DMS 273 (cell line): Measurements from ENCODE around the gene ADAM33.
A peak's percentile ranks its signal among the peaks of the same experiment; 100 is the strongest.

ENCODE experiments used
- DNase-seq: peaks from one replicate; lab custom pipeline; 2025; ENCODE audit not compliant: unreplicated experiment; lab: John Stamatoyannopoulos, UW

The ADAM33 gene, protein sequence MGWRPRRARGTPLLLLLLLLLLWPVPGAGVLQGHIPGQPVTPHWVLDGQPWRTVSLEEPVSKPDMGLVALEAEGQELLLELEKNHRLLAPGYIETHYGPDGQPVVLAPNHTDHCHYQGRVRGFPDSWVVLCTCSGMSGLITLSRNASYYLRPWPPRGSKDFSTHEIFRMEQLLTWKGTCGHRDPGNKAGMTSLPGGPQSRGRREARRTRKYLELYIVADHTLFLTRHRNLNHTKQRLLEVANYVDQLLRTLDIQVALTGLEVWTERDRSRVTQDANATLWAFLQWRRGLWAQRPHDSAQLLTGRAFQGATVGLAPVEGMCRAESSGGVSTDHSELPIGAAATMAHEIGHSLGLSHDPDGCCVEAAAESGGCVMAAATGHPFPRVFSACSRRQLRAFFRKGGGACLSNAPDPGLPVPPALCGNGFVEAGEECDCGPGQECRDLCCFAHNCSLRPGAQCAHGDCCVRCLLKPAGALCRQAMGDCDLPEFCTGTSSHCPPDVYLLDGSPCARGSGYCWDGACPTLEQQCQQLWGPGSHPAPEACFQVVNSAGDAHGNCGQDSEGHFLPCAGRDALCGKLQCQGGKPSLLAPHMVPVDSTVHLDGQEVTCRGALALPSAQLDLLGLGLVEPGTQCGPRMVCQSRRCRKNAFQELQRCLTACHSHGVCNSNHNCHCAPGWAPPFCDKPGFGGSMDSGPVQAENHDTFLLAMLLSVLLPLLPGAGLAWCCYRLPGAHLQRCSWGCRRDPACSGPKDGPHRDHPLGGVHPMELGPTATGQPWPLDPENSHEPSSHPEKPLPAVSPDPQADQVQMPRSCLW

DNA sequence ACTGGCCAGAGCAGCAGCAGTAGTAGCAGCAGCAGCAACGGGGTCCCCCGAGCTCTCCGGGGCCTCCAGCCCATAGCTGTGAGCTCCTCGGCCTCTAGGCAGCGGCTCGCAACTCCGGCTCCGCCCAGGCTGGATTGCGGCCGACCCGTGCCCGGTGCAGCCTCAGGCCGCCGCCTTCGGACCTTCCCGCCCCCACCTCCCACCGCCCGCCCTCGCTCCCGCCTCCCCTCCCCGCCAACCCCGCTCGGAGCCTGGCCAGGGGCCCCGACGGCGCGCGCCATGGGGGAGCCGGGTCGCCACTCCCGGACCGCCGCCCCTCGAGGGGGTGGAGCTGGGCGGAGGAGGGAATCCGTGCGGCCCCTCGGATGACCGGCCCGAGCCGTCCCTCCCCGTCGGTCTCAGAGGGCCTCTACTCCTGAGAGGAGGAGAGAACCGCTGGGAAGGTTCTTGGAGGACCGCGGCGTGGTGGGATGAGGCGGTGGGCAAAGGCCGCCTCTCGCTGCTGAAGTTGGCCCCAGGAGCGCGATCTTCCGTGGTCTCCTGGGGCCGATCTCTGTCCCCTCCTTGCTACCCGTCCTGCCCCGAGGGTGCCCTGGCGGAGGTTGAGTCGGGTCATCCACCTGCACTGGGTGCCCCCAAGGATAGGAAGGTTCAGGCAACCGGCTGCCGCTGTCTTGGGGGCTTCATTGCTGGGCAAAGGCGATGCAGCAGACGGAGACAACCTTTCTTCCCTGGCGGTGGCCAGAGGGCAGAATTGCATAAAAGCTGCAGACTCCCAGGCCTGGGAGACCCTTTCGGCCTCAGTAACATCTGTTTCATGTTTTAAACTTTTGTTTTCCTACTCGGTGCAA, at the start of gene ADAM33:
Gene ADAM33 (minus strand): TSS at position 80 of the 851 bp plus-strand sequence. CDS start 6 bp downstream, at position 74.
- DNase-seq, result peak; percentile 35

DNA sequence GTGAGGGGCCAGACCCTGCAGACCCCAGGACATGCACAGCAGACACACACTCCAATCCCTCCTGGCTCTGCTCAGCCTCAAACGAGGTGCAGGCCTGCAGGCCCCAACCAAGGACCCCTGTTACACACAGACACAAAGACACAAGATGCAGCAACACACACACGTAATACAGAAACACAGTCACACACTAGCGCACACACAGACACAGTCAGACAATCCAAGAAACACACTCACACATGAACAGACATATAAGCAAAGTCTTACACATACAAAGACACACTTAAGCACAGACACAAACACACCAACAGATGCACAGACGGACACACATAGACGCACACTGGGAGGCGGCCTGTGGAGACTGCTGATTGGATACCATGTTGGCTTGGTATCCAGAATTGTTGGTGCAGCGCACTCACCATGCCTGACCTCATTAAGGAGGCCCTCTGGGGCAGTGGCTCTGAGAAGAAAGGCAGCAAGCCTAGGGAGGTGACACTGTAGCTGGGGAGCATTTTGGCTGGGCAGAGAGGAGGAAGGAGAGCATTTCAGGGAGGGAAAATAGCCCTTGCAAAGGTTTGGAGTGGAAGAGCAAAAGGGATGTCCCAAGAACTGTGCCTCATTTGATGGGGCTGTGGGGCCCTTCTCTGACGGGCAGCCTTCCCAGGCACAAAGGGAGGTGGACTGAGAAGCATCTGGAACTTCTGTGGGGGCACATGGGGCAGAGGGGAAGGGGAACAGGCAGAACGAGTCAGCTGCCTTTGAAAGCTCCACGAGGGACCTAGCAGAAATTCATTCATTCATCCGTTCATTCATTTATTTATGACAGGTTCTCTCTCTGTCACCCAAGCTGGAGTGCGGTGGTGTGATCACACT, 49.2 kb upstream of the ADAM33 start:
- no peak for DNase-seq

DNA sequence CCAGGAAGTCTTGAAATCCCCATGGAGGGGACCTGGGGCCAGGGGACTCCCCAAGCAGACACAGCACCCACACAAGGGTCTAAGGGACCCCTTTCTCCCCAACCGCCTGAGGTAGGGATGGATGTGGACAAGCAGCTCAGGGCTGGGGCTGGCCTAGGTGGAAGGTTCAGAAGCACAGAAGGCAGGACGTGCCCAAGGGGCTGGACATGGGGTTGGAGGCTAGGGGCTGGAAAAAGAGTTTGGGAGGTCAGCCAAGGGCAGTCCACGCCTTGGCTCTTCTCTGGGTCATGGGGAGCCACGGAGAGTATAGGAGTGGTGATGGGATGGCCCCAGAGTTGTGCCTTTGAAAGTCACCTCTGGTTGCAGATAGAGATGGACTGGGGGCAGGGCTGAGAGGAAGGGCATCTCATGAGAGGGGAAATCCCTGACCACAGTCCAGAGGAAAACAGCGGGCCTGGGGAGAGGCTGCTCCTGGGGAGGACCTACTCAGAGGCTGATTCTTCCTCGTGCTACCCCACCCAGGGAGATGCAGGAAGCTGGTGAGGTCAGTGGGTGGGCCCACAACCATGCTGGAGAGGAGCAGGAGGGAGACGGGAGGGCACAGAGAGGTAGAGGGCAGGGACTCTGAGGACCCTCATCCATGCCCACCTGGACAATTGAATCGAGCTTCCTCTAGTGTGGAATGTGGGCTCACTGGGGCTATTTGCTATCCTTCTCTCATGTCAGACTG, 48.2 kb upstream of the ADAM33 start:
- DNase-seq, result no peak

DNA sequence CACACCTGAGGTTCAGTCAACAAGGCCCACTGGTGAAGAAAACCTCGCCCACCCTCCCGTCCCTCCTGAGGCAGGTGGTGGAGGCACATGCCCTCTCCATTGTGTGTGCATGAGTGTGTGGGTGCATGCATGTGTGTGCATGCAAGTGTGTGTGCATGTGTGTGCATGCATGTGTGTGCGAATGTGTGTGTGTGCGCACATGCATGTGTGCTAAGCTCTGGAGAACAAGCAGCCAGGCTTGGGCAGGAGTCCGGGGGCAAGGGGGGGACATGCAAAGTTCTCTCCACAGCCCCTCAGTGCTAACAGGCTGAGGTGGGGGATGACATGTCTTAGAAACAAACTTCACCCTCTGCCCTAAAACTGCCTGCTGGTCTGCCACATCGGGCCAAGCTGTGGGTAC, 47.6 kb upstream of the ADAM33 start:
- DNase-seq, result no peak

DNA sequence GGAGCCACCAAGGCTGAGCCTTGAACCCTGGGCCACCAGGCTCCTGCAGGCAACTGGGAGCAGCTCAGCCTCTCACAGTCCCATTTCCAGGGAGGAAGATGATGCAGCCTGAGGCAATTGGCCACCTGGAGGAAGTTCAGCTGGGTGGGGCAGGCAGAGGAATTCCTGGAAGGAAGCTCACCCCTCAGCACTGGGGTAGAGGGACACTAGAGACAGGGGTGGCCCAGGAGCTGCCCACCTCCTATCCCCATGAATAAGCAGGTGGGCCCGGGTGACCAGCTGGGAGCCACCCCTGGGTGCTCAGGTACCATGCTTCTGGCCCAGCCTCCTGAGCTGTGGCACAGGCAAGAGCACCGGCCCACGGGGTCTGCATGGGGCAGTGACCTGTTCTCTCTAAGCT, 47.1 kb upstream of the ADAM33 start:
- DNase-seq, result no peak

DNA sequence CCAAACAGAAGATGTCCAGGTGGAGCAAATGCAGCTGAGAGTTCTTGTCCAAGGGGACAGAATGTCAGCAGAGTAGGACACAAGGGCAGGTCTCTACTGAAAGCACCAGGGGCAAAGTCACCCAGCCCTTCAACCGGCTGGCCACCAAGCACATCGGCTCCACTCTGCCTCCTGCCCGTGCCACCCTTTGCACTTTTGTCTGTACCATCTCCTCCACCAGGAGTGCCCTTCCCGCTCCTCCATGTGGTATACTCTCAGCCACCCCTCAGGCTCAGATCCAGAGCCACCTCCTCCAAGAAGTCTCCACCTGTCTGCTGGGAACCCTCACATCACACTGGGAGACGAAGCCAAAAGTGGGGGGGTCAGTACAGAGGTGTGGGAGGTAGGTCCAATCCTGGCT, 46.5 kb upstream of the ADAM33 start:
- DNase-seq, result no peak

DNA sequence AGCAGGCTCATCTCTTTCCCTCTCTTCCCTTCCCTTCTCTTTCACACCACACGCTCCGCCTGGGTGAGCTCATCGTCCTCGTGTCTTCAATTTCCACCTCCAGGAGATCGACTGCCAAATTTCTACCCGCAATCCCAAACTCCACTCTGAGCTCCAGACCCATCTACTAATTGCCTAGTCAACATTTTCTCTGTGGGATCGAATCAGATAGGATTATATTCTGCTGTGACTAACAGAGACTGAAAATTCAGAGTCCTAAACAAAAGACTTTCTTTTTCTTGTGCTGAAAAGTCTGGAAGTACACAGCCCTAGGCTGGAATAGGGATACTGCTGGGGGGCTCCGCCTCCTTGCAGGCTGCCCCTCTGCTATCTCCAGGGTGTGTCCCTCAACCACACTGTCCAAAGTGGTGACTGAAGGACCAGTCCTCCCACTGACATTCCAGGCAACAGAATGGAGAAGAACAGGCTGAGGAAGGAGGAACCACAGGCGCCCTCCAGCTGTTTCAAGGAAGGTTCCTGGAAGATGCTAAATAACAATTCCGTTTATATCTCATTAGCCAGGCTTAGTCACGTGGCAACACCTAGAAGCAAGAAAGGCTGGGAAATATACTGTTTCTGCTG, 45.7 kb upstream of the ADAM33 start:
- peak; percentile 48 for DNase-seq

DNA sequence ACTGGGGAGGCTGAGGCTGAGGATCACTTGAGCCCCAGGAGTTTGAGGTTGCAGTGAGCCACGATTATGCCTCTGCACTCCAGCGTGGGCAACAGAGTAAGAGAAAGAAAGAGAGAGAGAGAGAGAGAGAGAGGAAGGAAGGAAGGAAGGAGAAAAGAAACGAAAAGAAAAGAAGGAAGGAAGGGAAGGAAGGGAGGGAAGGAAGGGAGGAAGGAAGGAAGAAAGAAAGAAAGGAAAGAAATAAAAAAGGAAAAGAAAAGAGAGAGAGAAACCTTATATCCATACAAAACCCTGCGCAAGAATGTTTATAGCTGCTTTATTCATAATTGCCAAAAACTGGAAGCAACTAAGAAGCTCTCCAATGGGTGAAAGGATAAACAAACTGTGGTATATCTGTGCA, 42.5 kb upstream of the ADAM33 start:
- DNase-seq, result no peak

DNA sequence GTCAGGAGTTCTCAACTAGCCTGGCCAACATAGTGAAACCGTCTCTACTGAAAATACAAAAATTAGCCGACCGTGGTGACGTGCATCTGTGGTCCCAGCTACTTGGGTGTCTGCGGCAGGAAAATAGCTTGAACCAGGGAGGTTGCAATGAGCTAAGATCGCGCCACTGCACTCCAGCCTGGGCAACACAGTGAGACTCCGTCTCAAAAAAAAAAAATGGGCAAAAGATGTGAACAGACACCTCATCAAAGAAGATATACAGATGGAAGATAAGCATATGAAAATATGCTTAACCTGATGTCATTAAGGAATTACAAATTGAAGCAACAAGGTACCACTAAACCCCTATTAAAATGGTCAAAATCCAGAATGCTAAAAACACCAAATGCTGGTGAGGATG, 41.5 kb upstream of the ADAM33 start:
- no peak for DNase-seq

DNA sequence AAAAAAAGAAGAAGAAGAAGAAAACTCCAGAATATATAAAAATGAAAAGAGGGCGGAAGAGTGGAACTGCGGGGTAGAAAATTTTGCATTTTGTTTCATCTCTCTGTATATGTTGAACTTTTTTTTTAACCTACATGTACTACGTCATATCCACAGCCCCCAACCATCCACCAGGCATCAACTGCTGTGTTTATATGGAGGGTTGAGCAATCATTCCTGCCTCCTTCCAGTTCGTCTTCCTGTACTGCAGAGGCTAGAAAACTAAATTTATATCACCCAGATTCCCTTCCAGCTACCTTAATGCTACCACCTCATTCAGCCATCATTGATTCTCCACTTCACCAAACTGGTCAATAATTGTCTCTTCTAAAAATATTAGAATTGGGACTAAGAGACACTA, 40.1 kb upstream of the ADAM33 start:
- DNase-seq, result no peak

DNA sequence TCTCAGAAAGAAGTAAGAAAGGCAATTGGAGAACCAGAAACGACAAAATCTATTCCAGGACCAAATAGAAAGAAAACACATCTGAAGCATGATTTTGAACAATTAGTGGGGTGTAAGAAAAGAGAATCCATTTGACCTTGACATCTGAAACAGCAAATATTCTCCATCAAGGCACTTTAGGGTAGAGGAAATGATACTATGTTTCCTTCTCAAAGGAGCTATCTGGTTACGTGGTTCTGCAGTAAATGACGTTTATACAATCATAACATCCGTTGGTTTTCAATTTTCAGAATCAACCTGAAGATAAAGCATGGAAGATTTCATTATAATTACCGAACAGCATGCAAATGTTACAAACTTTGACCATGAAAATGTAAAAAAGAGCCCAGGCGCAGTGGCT, 38.8 kb upstream of the ADAM33 start:
- DNase-seq, result no peak

DNA sequence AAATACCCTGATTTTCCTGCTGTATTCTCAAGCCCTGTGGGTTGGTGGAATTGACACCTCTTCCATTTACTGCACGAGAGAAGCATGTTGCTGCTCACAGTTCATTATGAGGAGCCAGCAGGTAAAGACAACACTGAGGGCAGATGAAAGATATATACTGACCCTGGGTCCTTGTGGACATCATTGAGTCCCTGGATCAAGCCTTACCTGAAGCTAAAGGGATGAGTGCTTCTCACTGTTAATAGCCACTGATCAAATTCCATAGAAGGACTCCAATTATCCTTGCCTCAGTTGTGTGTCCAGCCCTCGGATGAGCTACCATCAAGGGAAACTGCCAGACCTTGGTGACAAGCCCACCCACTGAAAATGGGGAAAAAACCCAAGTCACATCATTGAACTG, 38.3 kb upstream of the ADAM33 start:
- no peak for DNase-seq

DNA sequence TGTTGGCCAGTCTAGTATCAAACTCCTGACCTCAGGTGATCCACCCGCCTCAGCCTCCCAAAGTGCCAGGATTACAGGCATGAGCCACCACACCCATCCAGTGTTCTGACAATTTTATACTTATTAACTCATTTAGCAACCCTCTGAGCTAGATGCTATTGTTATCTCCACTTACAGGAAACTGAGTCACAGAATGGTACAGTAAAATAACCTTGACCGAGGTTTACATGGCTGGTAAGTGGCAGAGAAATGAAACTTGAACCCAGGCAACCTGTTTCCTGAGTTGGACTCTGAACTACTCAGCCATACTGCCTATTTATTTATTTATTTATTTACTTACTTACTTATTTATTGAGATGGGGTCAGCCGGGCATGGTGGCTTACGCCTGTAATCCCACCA, 37.2 kb upstream of the ADAM33 start:
- DNase-seq, result no peak

DNA sequence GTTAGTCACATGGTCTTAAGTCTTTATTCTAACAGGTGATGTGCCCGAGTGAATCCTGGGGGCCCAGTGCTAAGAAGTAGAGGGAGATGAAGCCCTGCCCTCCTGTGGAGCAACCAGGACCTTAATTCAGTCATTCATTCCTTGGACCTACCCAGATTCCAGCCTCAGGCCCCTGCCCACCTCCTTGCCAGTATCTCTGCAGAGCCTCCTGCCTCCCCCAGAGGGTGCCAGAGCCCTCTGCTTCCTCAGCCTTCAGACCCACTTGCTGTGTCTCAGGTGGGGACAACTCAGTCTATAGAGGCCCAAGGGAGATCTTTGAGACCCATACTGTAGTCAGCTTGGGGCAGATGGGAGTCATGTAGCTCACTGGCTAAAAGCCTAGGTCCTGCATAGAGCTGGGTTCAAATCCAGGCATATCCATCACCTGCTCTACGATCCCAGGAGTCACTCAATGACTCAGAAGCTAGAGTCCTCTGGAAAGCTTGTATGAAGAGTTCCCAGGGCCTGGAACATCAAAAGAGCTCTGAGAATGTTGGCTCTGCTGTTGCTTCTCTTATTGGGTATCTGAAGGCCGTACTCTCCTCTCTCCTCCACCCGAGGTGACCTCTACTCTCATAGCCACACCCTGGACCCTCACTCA, 34.5 kb upstream of the ADAM33 start:
- DNase-seq, result peak; percentile 75

DNA sequence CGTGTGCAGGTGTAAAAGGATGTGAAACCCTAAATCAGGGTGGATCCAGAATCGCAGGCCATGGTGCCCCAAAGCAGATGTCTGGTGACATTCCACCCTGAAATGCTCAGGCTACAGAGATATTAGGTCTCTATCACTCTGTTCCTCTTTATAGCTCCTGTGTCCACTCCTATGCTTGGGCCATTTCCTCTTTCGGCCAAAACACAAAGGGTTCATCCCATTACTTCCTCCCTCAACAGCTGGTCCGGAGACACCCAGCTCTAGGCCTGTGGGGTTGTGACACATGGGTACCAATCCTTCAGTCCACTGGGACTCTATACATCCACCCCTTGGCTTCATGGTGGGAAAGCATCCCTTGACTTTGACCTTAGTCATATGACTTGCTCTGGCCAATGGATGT, 32.3 kb upstream of the ADAM33 start:
- DNase-seq, result no peak

DNA sequence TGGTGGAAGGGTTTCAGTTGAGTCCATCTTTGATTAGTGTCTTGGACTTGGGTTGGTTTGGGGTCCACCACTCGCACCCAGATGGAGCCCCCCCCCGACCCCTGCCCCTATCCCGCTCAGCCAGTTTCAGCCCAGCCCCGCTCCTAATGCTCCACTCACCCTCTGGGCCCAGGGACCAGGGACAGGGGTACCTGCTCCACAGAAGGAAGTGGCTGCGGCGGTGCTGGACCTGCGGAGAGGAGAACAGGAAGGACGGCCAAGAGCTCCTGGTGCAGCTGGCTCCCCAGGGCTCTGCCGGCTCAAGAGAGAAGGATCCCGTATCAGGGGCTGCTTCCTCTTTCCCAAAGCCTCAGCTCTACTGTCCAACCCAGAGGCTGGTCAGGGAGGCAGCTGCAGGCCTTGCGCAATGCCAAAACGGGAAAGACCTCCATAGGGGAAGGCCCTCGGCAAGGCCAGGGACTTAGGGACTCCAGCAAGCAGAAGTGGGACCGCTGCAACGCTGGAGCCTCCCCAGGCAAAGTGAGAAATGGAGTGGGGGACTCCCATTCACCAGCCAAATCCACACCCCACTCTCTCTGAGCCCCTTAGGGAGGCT, 30.6 kb upstream of the ADAM33 start, which contains the start of gene SIGLEC1:
Gene SIGLEC1 (minus strand): TSS at position 322 of the 595 bp plus-strand sequence. CDS start 5,472 bp downstream, outside the sequence.
- no peak for DNase-seq

DNA sequence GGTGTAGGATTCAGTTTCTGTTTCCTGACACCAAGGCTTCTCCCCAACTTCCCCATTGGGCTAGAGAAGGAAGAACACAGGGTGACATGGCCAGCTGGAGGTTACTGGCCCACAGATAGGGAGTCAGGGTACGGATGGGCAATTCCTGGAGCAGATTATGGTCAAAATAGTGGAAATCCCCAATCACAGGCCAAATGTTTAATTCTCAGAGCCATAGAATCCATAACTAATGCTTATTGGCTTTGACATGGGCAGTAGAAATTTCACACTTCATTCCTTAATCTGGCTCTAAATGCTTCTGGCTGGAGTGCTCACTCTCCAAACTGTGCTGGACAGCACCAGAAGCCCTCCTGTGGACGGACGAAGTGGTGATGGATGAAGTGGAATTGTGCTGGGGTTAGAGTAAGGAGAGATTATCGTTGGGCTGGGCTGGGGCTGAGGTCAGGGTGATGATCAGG, 29.7 kb upstream of the ADAM33 start:
- no peak for DNase-seq
